Measurements from ENCODE around the gene CGRRF1. TPM values are rescaled to one million over a fixed set of nuclear protein-coding genes. Genes with fewer than 3 reads are reported as not detected.

CGRRF1 gene
- total and polyA plus RNA-seq, 10 of the 15 experiments (the other 5 are each of a cell fraction or from before 2014, with no cell fraction given) = 5.5 to 47.7 (median 13.5) TPM

DNA sequence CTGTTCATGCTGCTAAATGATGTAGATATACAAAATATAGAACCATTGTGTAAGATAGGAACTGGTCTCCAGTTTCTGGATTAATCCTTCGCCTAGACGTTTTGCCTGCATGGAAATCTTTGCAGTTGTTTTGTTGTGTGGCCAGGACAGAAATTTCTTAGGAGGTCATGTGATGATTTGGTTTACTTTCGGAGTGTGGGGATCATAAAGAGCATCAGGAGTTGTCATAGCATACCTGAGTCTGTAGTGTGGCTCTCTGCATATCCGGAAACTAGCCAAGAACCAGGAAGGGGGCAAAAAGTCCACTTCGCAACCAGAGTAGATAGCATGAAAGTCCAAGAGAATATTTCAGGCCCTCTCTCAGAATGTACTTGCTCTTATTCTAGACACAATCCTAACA is 60.3 kb downstream of the CGRRF1 start:
- no peak overlapping the region for H3K27ac ChIP-seq (ENCODE audit: control insufficient read depth, insufficient read depth)
- peaks cover 3% of the 10 kb centered on the region; the same call in 2 of the 3 replicates for H3K9me3 ChIP-seq (replicated peaks; ENCODE audit: control insufficient read depth, insufficient read depth, low read length)
- no peaks in the 10 kb centered on the region for H3K36me3 ChIP-seq (ENCODE audit: control insufficient read depth in 2 of 2, insufficient read depth in 2 of 2, low read length in 1 of 2)
- TF ChIP-seq SRF (IDR thresholded peaks at IDR 0.05; ENCODE audit: low read depth in 2 of 2, low read length in 2 of 2) = no peak
- TF ChIP-seq, protein P1, sequence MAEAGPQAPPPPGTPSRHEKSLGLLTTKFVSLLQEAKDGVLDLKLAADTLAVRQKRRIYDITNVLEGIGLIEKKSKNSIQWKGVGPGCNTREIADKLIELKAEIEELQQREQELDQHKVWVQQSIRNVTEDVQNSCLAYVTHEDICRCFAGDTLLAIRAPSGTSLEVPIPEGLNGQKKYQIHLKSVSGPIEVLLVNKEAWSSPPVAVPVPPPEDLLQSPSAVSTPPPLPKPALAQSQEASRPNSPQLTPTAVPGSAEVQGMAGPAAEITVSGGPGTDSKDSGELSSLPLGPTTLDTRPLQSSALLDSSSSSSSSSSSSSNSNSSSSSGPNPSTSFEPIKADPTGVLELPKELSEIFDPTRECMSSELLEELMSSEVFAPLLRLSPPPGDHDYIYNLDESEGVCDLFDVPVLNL (IDR thresholded peaks at IDR 0.05; ENCODE audit: low read depth, low read length) = no peak
- TF ChIP-seq, protein P2, sequence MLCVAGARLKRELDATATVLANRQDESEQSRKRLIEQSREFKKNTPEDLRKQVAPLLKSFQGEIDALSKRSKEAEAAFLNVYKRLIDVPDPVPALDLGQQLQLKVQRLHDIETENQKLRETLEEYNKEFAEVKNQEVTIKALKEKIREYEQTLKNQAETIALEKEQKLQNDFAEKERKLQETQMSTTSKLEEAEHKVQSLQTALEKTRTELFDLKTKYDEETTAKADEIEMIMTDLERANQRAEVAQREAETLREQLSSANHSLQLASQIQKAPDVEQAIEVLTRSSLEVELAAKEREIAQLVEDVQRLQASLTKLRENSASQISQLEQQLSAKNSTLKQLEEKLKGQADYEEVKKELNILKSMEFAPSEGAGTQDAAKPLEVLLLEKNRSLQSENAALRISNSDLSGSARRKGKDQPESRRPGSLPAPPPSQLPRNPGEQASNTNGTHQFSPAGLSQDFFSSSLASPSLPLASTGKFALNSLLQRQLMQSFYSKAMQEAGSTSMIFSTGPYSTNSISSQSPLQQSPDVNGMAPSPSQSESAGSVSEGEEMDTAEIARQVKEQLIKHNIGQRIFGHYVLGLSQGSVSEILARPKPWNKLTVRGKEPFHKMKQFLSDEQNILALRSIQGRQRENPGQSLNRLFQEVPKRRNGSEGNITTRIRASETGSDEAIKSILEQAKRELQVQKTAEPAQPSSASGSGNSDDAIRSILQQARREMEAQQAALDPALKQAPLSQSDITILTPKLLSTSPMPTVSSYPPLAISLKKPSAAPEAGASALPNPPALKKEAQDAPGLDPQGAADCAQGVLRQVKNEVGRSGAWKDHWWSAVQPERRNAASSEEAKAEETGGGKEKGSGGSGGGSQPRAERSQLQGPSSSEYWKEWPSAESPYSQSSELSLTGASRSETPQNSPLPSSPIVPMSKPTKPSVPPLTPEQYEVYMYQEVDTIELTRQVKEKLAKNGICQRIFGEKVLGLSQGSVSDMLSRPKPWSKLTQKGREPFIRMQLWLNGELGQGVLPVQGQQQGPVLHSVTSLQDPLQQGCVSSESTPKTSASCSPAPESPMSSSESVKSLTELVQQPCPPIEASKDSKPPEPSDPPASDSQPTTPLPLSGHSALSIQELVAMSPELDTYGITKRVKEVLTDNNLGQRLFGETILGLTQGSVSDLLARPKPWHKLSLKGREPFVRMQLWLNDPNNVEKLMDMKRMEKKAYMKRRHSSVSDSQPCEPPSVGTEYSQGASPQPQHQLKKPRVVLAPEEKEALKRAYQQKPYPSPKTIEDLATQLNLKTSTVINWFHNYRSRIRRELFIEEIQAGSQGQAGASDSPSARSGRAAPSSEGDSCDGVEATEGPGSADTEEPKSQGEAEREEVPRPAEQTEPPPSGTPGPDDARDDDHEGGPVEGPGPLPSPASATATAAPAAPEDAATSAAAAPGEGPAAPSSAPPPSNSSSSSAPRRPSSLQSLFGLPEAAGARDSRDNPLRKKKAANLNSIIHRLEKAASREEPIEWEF (IDR thresholded peaks at IDR 0.05; ENCODE audit: insufficient replicate concordance, low read depth, low read length) = no peak
- TF ChIP-seq, protein P3, sequence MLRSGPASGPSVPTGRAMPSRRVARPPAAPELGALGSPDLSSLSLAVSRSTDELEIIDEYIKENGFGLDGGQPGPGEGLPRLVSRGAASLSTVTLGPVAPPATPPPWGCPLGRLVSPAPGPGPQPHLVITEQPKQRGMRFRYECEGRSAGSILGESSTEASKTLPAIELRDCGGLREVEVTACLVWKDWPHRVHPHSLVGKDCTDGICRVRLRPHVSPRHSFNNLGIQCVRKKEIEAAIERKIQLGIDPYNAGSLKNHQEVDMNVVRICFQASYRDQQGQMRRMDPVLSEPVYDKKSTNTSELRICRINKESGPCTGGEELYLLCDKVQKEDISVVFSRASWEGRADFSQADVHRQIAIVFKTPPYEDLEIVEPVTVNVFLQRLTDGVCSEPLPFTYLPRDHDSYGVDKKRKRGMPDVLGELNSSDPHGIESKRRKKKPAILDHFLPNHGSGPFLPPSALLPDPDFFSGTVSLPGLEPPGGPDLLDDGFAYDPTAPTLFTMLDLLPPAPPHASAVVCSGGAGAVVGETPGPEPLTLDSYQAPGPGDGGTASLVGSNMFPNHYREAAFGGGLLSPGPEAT (IDR thresholded peaks at IDR 0.05; ENCODE audit: low read depth) = no peak
- SMC1A ChIA-PET (ENCODE audit: uncharacterized antibody, unreplicated experiment) = no interaction called here
- H3K4me2 ChIP-seq (ENCODE audit: control insufficient read depth, insufficient read depth) = no peak overlapping the region
- no peak overlapping the region for H2AFZ ChIP-seq (ENCODE audit: control insufficient read depth, low read depth, low read length)
- DNase-seq (ENCODE audit: low read depth, low spot score) (no peak), FAIRE-seq (no peak), ATAC-seq (no peak)
- H3K4me1 ChIP-seq (ENCODE audit: control insufficient read depth, insufficient read depth, low read length) = peaks cover 5% of the 10 kb centered on the region; the same call in 1 of the 2 replicates
- POLR2A ChIA-PET = no interaction called here
- CTCF ChIA-PET = interaction anchor here (2.1 kb wide), 1 partner anchor 122 kb away, joined by 12 read pairs; no protein-coding TSS in a partner anchor
- in situ Hi-C loops (cut with MboI) (no loop called here), intact Hi-C loops (cut with micrococcal nuclease; ENCODE audit: unreplicated experiment) (no loop called here)
- 72% methylated on average over 5 of the region's 5 CpGs for WGBS (ENCODE audit: insufficient coverage, insufficient replicate concordance, low lambda C conversion rate, missing lambda C conversion rate)
- BruUV-seq (replicated peaks) = no TSS peak
- H3K9ac ChIP-seq (ENCODE audit: control insufficient read depth, insufficient read depth, low read length) = no peak overlapping the region
- RAD21 ChIA-PET (ENCODE audit: unreplicated experiment) = no interaction called here
- no peaks in the 10 kb centered on the region for H4K20me1 ChIP-seq (ENCODE audit: control insufficient read depth, insufficient read depth)
- H3K79me2 ChIP-seq (ENCODE audit: control insufficient read depth, insufficient read depth, low read length) = no peaks in the 10 kb centered on the region
- H3K27me3 ChIP-seq (replicated peaks in 1 of 2; ENCODE audit: control insufficient read depth in 2 of 2, insufficient read depth in 2 of 2, low read length in 1 of 2) = peaks cover 0 to 3% of the 10 kb centered on the region in 2 experiments; a peak in 1 of 4 replicates
- no peak overlapping the region for H3K4me3 ChIP-seq

Measured in GM12878 (cell line).